Subcutaneous preadipocyte (primary cell): ENCODE data around the gene PTPN4. TPM values are rescaled to one million over a fixed set of nuclear protein-coding genes. Genes with fewer than 3 reads are reported as not detected.

ENCODE experiments used
- total RNA-seq: library from RNA; depleted of rRNA; stranded (reverse); fragments of >200 nt; gene quantifications from 2 replicates; pipeline ENCODE4 v1.2.3, GENCODE V29; 2012

Gene PTPN4
- total RNA-seq, result 16.5 and 26.6 TPM in 2 replicates

GRCh38 chr2:119759451-119760236 lies at the start of gene PTPN4:
TSS of gene PTPN4 (plus strand) at chr2:119759922. CDS start at chr2:119809854, 49,932 bp downstream.

GRCh38 chr2:120012771-120013596 lies 253.3 kb downstream of the PTPN4 start, which contains the start of gene EPB41L5:
TSS of gene EPB41L5 (plus strand) at chr2:120013077. CDS start at chr2:120019085, 6,008 bp downstream.

Other genes starting within 250 kb of the PTPN4 start
- not detected in 2 replicates for gene SCTR, start 235.4 kb upstream of the PTPN4 start, total RNA-seq
- gene CFAP221, start 215.5 kb upstream of the PTPN4 start, total RNA-seq, result under 0.01 TPM in 1 of 2 replicates, not detected in the other
- gene TMEM177, start 80.7 kb upstream of the PTPN4 start, total RNA-seq, result 11.4 and 13.1 TPM in 2 replicates